ENCODE results near the gene RXRA. TPM values are rescaled to one million over a fixed set of nuclear protein-coding genes. Genes with fewer than 3 reads are reported as not detected.

RXRA gene
- total and polyA plus RNA-seq, 10 of the 15 experiments (the other 5 are each of a cell fraction or from before 2014, with no cell fraction given): 0.89 to 36.8 (median 11.1) TPM

GRCh38 chr9:134349936-134350335 is 23.7 kb downstream of the RXRA start (continued):
- TF ChIP-seq RCOR1 (conservative IDR thresholded peaks at IDR 0.05; ENCODE audit: low read depth, low read length): no peak
- TF ChIP-seq, protein P1, sequence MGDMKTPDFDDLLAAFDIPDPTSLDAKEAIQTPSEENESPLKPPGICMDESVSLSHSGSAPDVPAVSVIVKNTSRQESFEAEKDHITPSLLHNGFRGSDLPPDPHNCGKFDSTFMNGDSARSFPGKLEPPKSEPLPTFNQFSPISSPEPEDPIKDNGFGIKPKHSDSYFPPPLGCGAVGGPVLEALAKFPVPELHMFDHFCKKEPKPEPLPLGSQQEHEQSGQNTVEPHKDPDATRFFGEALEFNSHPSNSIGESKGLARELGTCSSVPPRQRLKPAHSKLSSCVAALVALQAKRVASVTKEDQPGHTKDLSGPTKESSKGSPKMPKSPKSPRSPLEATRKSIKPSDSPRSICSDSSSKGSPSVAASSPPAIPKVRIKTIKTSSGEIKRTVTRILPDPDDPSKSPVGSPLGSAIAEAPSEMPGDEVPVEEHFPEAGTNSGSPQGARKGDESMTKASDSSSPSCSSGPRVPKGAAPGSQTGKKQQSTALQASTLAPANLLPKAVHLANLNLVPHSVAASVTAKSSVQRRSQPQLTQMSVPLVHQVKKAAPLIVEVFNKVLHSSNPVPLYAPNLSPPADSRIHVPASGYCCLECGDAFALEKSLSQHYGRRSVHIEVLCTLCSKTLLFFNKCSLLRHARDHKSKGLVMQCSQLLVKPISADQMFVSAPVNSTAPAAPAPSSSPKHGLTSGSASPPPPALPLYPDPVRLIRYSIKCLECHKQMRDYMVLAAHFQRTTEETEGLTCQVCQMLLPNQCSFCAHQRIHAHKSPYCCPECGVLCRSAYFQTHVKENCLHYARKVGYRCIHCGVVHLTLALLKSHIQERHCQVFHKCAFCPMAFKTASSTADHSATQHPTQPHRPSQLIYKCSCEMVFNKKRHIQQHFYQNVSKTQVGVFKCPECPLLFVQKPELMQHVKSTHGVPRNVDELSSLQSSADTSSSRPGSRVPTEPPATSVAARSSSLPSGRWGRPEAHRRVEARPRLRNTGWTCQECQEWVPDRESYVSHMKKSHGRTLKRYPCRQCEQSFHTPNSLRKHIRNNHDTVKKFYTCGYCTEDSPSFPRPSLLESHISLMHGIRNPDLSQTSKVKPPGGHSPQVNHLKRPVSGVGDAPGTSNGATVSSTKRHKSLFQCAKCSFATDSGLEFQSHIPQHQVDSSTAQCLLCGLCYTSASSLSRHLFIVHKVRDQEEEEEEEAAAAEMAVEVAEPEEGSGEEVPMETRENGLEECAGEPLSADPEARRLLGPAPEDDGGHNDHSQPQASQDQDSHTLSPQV (IDR thresholded peaks at IDR 0.05): no peak
- TF ChIP-seq, protein P2, sequence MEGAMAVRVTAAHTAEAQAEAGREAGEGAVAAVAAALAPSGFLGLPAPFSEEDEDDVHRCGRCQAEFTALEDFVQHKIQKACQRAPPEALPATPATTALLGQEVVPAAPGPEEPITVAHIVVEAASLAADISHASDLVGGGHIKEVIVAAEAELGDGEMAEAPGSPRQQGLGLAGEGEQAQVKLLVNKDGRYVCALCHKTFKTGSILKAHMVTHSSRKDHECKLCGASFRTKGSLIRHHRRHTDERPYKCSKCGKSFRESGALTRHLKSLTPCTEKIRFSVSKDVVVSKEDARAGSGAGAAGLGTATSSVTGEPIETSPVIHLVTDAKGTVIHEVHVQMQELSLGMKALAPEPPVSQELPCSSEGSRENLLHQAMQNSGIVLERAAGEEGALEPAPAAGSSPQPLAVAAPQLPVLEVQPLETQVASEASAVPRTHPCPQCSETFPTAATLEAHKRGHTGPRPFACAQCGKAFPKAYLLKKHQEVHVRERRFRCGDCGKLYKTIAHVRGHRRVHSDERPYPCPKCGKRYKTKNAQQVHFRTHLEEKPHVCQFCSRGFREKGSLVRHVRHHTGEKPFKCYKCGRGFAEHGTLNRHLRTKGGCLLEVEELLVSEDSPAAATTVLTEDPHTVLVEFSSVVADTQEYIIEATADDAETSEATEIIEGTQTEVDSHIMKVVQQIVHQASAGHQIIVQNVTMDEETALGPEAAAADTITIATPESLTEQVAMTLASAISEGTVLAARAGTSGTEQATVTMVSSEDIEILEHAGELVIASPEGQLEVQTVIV (IDR thresholded peaks at IDR 0.05; ENCODE audit: borderline replicate concordance, partially characterized antibody): no peak

GRCh38 chr9:134350416-134350994 is 24.2 kb downstream of the RXRA start:
- Histone ChIP-seq H3K4me2 (ENCODE audit: control insufficient read depth, insufficient read depth) (no peak overlapping the region), H3K27me3 (replicated peaks in 1 of 2; ENCODE audit: control insufficient read depth in 2 of 2, insufficient read depth in 2 of 2, low read length in 1 of 2) (no peaks in the 10 kb centered on the region; a peak in 1 of 4 replicates), H4K20me1 (ENCODE audit: control insufficient read depth, insufficient read depth) (no peaks in the 10 kb centered on the region), H3K36me3 (ENCODE audit: control insufficient read depth in 2 of 2, insufficient read depth in 2 of 2, low read length in 1 of 2) (no peaks in the 10 kb centered on the region), H3K4me1 (ENCODE audit: control insufficient read depth, insufficient read depth, low read length) (no peaks in the 10 kb centered on the region), H2AFZ (ENCODE audit: control insufficient read depth, low read depth, low read length) (no peak overlapping the region), H3K27ac (ENCODE audit: control insufficient read depth, insufficient read depth) (no peak overlapping the region), H3K79me2 (ENCODE audit: control insufficient read depth, insufficient read depth, low read length) (no peaks in the 10 kb centered on the region), H3K9ac (ENCODE audit: control insufficient read depth, insufficient read depth, low read length) (no peak overlapping the region), H3K9me3 (replicated peaks; ENCODE audit: control insufficient read depth, insufficient read depth, low read length) (no peaks in the 10 kb centered on the region), H3K4me3 (no peak overlapping the region)
- ATAC-seq: no peak
- in situ Hi-C loops (cut with MboI) (no loop called here), intact Hi-C loops (cut with micrococcal nuclease; ENCODE audit: unreplicated experiment) (no loop called here)
- RAD21 ChIA-PET (ENCODE audit: unreplicated experiment): no interaction called here
- no peak for FAIRE-seq
- POLR2A ChIA-PET: no interaction called here
- 43% methylated on average over 20 of the region's 20 CpGs for WGBS (ENCODE audit: insufficient coverage, insufficient replicate concordance, low lambda C conversion rate, missing lambda C conversion rate)
- SMC1A ChIA-PET (ENCODE audit: uncharacterized antibody, unreplicated experiment): no interaction called here
- DNase-seq (ENCODE audit: low read depth, low spot score): no peak
- BruUV-seq (replicated peaks): no TSS peak
- CTCF ChIA-PET: no interaction called here
- TF ChIP-seq SMAD1 (IDR thresholded peaks at IDR 0.05; ENCODE audit: low read depth, partially characterized antibody) (no peak), TCF12 (IDR thresholded peaks at IDR 0.05; ENCODE audit: low read depth, low read length) (no peak), CBX5 (IDR thresholded peaks at IDR 0.05; ENCODE audit: low read depth) (no peak), RELB (IDR thresholded peaks at IDR 0.05; ENCODE audit: low read depth) (no peak), ZNF384 (IDR thresholded peaks at IDR 0.05; ENCODE audit: borderline replicate concordance, low read depth, low read length) (no peak)
- TF ChIP-seq, protein P3, sequence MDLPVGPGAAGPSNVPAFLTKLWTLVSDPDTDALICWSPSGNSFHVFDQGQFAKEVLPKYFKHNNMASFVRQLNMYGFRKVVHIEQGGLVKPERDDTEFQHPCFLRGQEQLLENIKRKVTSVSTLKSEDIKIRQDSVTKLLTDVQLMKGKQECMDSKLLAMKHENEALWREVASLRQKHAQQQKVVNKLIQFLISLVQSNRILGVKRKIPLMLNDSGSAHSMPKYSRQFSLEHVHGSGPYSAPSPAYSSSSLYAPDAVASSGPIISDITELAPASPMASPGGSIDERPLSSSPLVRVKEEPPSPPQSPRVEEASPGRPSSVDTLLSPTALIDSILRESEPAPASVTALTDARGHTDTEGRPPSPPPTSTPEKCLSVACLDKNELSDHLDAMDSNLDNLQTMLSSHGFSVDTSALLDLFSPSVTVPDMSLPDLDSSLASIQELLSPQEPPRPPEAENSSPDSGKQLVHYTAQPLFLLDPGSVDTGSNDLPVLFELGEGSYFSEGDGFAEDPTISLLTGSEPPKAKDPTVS (IDR thresholded peaks at IDR 0.05; ENCODE audit: low read depth, low read length): no peak

Measured in GM12878 (cell line).